Neural progenitor cell (in vitro differentiated cells): ENCODE data around the gene PLA2G3. TPM values are rescaled to one million over a fixed set of nuclear protein-coding genes. Genes with fewer than 3 reads are reported as not detected.

ENCODE experiments used
- DNase-seq: peaks from one replicate; pipeline ENCODE4 v3.0.0-alpha.2; 2016; ENCODE audit warnings: low spot score
- H2AFZ ChIP-seq: fragments of 200-600 bp; sonication (generic); replicated peaks from 2 replicates; pipeline ENCODE4 v1.6.1; 2016; ENCODE audit warnings: antibody characterized with exemption
- H3F3A ChIP-seq: fragments of 200-600 bp; sonication (generic); 2 replicates; pipeline ENCODE4 v1.6.1; 2016; ENCODE audit warnings: antibody characterized with exemption, low read depth
- H3K27ac ChIP-seq: fragments of 200-600 bp; sonication (generic); 2 replicates; pipeline ENCODE4 v1.5.1; 2016; ENCODE audit warnings: mild to moderate bottlenecking
- H3K27me3 ChIP-seq: fragments of 200-600 bp; sonication (generic); 2 replicates; pipeline ENCODE4 v1.6.1; 2016; ENCODE audit warnings: mild to moderate bottlenecking, moderate library complexity
- H3K36me3 ChIP-seq: fragments of 200-600 bp; sonication (generic); 2 replicates; pipeline ENCODE4 v1.5.1; 2016
- H3K4me1 ChIP-seq: fragments of 200-600 bp; sonication (generic); 2 replicates; pipeline ENCODE4 v1.6.1; 2016; ENCODE audit warnings: mixed run types
- H3K4me2 ChIP-seq: fragments of 200-600 bp; sonication (generic); 2 replicates; pipeline ENCODE4 v1.6.1; 2016
- H3K4me3 ChIP-seq: fragments of 200-600 bp; sonication (generic); 2 replicates; pipeline ENCODE4 v1.5.1; 2016
- H3K79me2 ChIP-seq: fragments of 200-600 bp; sonication (generic); 2 replicates; pipeline ENCODE4 v1.6.1; 2016; ENCODE audit warnings: low read depth
- H3K9ac ChIP-seq: fragments of 200-600 bp; sonication (generic); 2 replicates; pipeline ENCODE4 v1.6.1; 2016
- H3K9me3 ChIP-seq: fragments of 200-600 bp; sonication (generic); 2 replicates; pipeline ENCODE4 v1.5.1; 2016; ENCODE audit warnings: low read depth
- H4K20me1 ChIP-seq: fragments of 200-600 bp; sonication (generic); 2 replicates; pipeline ENCODE4 v1.6.1; 2016; ENCODE audit warnings: low read depth
- H3K27ac Mint-ChIP-seq: 3 replicates; pipeline ENCODE4 v1.8.0; 2021; ENCODE audit warnings: mixed read lengths
- H3K27me3 Mint-ChIP-seq: 2 replicates; pipeline ENCODE4 v1.8.0; 2022; ENCODE audit warnings: low read depth, mild to moderate bottlenecking, inconsistent platforms, moderate library complexity, mixed read lengths; ENCODE audit not compliant: insufficient read depth
- H3K36me3 Mint-ChIP-seq: 3 replicates; pipeline ENCODE4 v1.8.0; 2021; ENCODE audit warnings: mixed read lengths
- H3K4me1 Mint-ChIP-seq: 3 replicates; pipeline ENCODE4 v1.8.0; 2021; ENCODE audit warnings: mixed read lengths
- H3K4me3 Mint-ChIP-seq: 3 replicates; pipeline ENCODE4 v1.8.0; 2021; ENCODE audit warnings: mild to moderate bottlenecking, moderate library complexity, mixed read lengths
- H3K9me3 Mint-ChIP-seq: 3 replicates; pipeline ENCODE4 v1.8.0; 2020; ENCODE audit warnings: mixed read lengths
- EZH2 ChIP-seq: fragments of 200-600 bp; sonication (generic); IDR thresholded peaks from 2 replicates; pipeline ENCODE4 v1.6.1; 2017; ENCODE audit warnings: antibody characterized with exemption, mild to moderate bottlenecking, moderate library complexity
- EZH2phosphoT487 ChIP-seq: fragments of 200-600 bp; sonication (generic); IDR thresholded peaks from 2 replicates; pipeline ENCODE4 v1.6.1; 2017; ENCODE audit warnings: antibody characterized with exemption
- total RNA-seq: library from RNA; depleted of rRNA; stranded (reverse); fragments of >200 nt; gene quantifications from 2 replicates; pipeline ENCODE4 v1.2.3, GENCODE V29; 2015; ENCODE audit warnings: low replicate concordance
- TF ChIP-seq, protein P1 (sequence below): fragments of 200-600 bp; sonication (generic); IDR thresholded peaks from 2 replicates; pipeline ENCODE4 v1.5.1; 2017; ENCODE audit warnings: antibody characterized with exemption, mild to moderate bottlenecking

Gene PLA2G3
- total RNA-seq, 1 donor from 2014 or later, result 0.41 TPM

DNA sequence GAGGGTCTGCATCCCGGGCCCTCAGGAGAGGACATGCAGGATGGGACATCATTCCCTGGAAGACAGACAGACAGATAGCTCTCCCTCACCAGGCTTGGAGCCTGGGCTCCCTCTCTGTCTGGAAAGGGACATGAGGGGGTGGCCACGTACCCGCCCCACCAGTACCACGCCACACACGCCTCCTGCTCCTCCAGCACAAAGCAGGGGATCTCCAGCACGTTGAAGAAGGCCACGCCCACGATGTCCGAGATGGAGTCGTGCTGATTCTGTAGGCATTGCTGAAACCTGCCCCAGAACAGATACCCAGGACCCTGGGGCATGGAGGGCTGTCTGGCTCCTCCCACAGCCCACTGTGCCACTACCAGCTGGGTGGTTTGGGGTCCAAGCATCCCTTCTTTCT lies 2.2 kb downstream of the PLA2G3 start:
- TF ChIP-seq, protein P1, sequence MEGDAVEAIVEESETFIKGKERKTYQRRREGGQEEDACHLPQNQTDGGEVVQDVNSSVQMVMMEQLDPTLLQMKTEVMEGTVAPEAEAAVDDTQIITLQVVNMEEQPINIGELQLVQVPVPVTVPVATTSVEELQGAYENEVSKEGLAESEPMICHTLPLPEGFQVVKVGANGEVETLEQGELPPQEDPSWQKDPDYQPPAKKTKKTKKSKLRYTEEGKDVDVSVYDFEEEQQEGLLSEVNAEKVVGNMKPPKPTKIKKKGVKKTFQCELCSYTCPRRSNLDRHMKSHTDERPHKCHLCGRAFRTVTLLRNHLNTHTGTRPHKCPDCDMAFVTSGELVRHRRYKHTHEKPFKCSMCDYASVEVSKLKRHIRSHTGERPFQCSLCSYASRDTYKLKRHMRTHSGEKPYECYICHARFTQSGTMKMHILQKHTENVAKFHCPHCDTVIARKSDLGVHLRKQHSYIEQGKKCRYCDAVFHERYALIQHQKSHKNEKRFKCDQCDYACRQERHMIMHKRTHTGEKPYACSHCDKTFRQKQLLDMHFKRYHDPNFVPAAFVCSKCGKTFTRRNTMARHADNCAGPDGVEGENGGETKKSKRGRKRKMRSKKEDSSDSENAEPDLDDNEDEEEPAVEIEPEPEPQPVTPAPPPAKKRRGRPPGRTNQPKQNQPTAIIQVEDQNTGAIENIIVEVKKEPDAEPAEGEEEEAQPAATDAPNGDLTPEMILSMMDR, result no peak
- no peak for TF ChIP-seq EZH2
- no peak for TF ChIP-seq EZH2phosphoT487
- peaks cover 15% of the 10 kb centered on the region for H3K27me3 Mint-ChIP-seq
- H3K27me3 ChIP-seq, result peaks cover 8% of the 10 kb centered on the region
- H2AFZ ChIP-seq, result no peak overlapping the region
- H3K27ac ChIP-seq, result no peak overlapping the region
- H3K27ac Mint-ChIP-seq, result no peak overlapping the region
- H3K4me3 Mint-ChIP-seq, result no peak overlapping the region
- peaks cover 25% of the 10 kb centered on the region for H3K4me1 Mint-ChIP-seq
- no peaks in the 10 kb centered on the region for H3K36me3 ChIP-seq
- no peak overlapping the region for H3K9ac ChIP-seq
- no peaks in the 10 kb centered on the region for H3K9me3 Mint-ChIP-seq
- H3K4me3 ChIP-seq, result no peak overlapping the region
- no peak for DNase-seq
- H3K4me2 ChIP-seq, result no peak overlapping the region
- H3F3A ChIP-seq, result peaks cover 4% of the 10 kb centered on the region
- peaks cover 15% of the 10 kb centered on the region for H3K4me1 ChIP-seq
- H4K20me1 ChIP-seq, result no peaks in the 10 kb centered on the region
- H3K9me3 ChIP-seq, result no peaks in the 10 kb centered on the region
- no peaks in the 10 kb centered on the region for H3K79me2 ChIP-seq
- peaks cover 7% of the 10 kb centered on the region for H3K36me3 Mint-ChIP-seq

DNA sequence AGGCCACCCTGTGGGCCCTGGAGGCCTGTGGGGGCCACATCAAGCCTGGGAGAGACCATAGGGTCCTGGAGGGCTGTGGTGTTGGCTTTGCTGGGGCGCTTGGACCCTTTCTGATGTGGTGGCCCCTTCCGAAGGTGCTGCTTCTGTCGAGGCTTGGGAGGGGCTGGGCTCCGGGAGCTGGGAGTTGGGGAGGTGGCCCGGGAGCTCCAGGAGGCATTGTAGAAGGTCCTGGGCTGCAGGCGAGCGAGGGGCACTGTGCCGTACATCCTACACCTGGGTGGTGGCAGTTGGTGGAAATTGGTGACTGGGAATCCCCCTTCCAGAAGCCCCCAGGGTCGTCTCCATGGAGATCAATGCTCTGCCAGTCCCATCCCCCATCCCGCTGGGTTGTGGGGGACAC lies 2.6 kb downstream of the PLA2G3 start:
- Histone ChIP-seq H3K9me3 (no peaks in the 10 kb centered on the region), H3K9ac (no peak overlapping the region), H3K36me3 (no peaks in the 10 kb centered on the region), H4K20me1 (no peaks in the 10 kb centered on the region), H3K4me2 (no peak overlapping the region), H3K27ac (no peak overlapping the region), H3F3A (peaks cover 4% of the 10 kb centered on the region), H2AFZ (no peak overlapping the region), H3K4me1 (peaks cover 15% of the 10 kb centered on the region), H3K79me2 (no peaks in the 10 kb centered on the region), H3K27me3 (peaks cover 8% of the 10 kb centered on the region), H3K4me3 (no peak overlapping the region)
- Mint-ChIP-seq H3K36me3 (peaks cover 7% of the 10 kb centered on the region), H3K9me3 (no peaks in the 10 kb centered on the region), H3K27ac (no peak overlapping the region), H3K27me3 (peaks cover 15% of the 10 kb centered on the region), H3K4me3 (no peak overlapping the region), H3K4me1 (peaks cover 25% of the 10 kb centered on the region)
- TF ChIP-seq EZH2, result no peak
- TF ChIP-seq, protein P1, result no peak
- TF ChIP-seq EZH2phosphoT487, result no peak
- no peak for DNase-seq

DNA sequence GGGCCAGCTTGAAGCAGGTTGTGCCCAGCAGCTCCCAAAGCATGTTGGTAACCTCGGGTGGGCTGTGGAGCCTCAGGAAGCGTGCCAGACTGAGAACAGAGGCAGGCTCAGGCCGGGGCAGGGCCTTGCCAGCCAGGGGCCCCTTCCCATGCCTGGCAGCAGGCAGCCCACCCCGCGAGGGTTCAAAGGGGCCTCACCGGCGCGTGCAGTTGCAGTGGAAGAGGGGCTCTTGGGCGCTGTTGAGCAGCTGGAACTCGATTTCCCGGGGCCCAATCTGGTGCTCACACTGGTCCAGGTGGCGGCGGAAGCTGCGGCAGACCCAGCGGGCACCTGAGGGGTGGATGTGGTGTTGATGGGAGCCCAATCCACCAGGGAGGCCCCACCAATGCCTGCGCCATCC lies 3.6 kb downstream of the PLA2G3 start:
- H3K4me1 Mint-ChIP-seq, result peaks cover 23% of the 10 kb centered on the region
- H3K27ac Mint-ChIP-seq, result no peak overlapping the region
- Histone ChIP-seq H3K4me1 (peaks cover 15% of the 10 kb centered on the region), H3K9ac (no peak overlapping the region), H3K27ac (no peak overlapping the region), H3K9me3 (no peaks in the 10 kb centered on the region), H3K36me3 (no peaks in the 10 kb centered on the region), H3K4me2 (no peak overlapping the region), H3F3A (peaks cover 4% of the 10 kb centered on the region), H3K4me3 (no peak overlapping the region), H3K27me3 (peaks cover 8% of the 10 kb centered on the region), H3K79me2 (no peaks in the 10 kb centered on the region), H2AFZ (no peak overlapping the region), H4K20me1 (no peaks in the 10 kb centered on the region)
- H3K4me3 Mint-ChIP-seq, result no peak overlapping the region
- H3K27me3 Mint-ChIP-seq, result peaks cover 13% of the 10 kb centered on the region
- H3K9me3 Mint-ChIP-seq, result no peaks in the 10 kb centered on the region
- TF ChIP-seq EZH2 (no peak), EZH2phosphoT487 (no peak)
- TF ChIP-seq, protein P1, result no peak
- peaks cover 7% of the 10 kb centered on the region for H3K36me3 Mint-ChIP-seq
- DNase-seq, result no peak
